ENCODE results near the gene ADCY1.

DNA sequence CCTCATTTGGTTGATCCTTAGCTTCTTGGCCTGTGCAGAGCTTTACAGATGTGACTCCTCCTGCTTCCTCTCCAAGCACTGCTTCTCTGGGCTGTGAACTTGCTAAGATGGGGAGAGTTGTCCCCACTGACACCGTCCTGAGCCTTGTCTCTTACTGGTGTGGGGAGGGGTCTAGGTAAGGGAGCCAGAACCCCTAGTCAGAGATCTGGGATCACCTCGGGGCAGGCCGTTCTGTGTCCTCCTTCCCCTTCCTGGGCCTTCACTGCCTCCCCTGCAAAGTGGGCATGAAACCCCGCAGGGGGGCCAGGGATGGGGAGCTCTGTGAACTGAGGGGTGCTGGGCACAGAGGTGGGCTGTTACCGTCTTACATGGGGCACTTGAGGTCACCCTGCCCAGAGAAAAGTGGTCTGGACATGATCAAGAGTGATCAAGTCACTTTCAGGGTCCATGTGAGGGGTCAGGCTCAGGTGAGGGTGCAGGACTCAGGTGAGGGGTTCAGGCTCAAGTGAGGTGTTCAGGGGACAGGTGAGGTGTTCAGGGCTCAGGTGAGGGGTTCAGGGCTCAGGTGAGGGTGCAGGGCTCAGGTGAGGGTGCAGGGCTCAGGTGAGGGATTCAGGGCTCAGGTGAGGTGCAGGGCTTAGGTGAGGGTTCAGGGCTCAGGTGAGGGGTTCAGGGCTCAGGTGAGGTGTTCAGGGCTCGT lies 86.2 kb downstream of the ADCY1 start:
- no peak for TF ChIP-seq CTCF (IDR thresholded peaks at IDR 0.05)
- no peak for TF ChIP-seq POLR2AphosphoS5 (IDR thresholded peaks at IDR 0.05)
- TF ChIP-seq POLR2A (IDR thresholded peaks at IDR 0.05) = no peak
- TF ChIP-seq EP300 (IDR thresholded peaks at IDR 0.05) = no peak
